ENCODE measurements around the gene TESK2.

GRCh38 chr1:45507893-45508292 is 16.9 kb upstream of the TESK2 start:
- no peak for TF ChIP-seq CREB1 (IDR thresholded peaks at IDR 0.05; ENCODE audit: low read depth)
- TF ChIP-seq, protein P1, sequence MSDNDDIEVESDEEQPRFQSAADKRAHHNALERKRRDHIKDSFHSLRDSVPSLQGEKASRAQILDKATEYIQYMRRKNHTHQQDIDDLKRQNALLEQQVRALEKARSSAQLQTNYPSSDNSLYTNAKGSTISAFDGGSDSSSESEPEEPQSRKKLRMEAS (IDR thresholded peaks at IDR 0.05): no peak
- TF ChIP-seq, protein P2, sequence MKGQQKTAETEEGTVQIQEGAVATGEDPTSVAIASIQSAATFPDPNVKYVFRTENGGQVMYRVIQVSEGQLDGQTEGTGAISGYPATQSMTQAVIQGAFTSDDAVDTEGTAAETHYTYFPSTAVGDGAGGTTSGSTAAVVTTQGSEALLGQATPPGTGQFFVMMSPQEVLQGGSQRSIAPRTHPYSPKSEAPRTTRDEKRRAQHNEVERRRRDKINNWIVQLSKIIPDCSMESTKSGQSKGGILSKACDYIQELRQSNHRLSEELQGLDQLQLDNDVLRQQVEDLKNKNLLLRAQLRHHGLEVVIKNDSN (IDR thresholded peaks at IDR 0.05): no peak
- no peak for TF ChIP-seq TAF1 (IDR thresholded peaks at IDR 0.05; ENCODE audit: low read depth)
- no peak for TF ChIP-seq ZBTB7A (IDR thresholded peaks at IDR 0.05; ENCODE audit: low read depth)
- TF ChIP-seq CEBPB (IDR thresholded peaks at IDR 0.05): no peak
- no peak for TF ChIP-seq TEAD4 (IDR thresholded peaks at IDR 0.05)
- no peak for TF ChIP-seq YY1 (IDR thresholded peaks at IDR 0.05; ENCODE audit: low read depth)
- no peak for TF ChIP-seq TCF12 (IDR thresholded peaks at IDR 0.05; ENCODE audit: low read depth)
- no peak for TF ChIP-seq FOXM1 (IDR thresholded peaks at IDR 0.05; ENCODE audit: borderline replicate concordance, low read depth)
- no peak for TF ChIP-seq RAD21 (IDR thresholded peaks at IDR 0.05; ENCODE audit: low read depth)
- TF ChIP-seq EP300 (IDR thresholded peaks at IDR 0.05; ENCODE audit: borderline replicate concordance): no peak
- TF ChIP-seq REST (IDR thresholded peaks at IDR 0.05; ENCODE audit: low read depth): no peak
- TF ChIP-seq EGR1 (IDR thresholded peaks at IDR 0.05): no peak

Measured in Ishikawa (cell line).